Hepatocyte (in vitro differentiated cells): ENCODE results near the gene CDKL5. TPM values are rescaled to one million over a fixed set of nuclear protein-coding genes. Genes with fewer than 3 reads are reported as not detected.

Experiments used
- DNase-seq: peaks from one replicate; pipeline ENCODE4 v3.0.0-alpha.2; 2016; ENCODE audit warnings: low spot score
- H2AFZ ChIP-seq: fragments of 200-600 bp; sonication (generic); 2 replicates; pipeline ENCODE4 v1.6.0; 2016; ENCODE audit warnings: antibody characterized with exemption, mild to moderate bottlenecking
- H3K27ac ChIP-seq: fragments of 200-600 bp; sonication (generic); 2 replicates; pipeline ENCODE4 v1.5.1; 2016; ENCODE audit warnings: mild to moderate bottlenecking
- H3K27me3 ChIP-seq: fragments of 200-600 bp; sonication (generic); 2 replicates; pipeline ENCODE4 v1.6.1; 2016
- H3K36me3 ChIP-seq: fragments of 200-600 bp; sonication (generic); replicated peaks from 2 replicates; pipeline ENCODE4 v1.5.1; 2016; ENCODE audit warnings: low read depth; ENCODE audit not compliant: insufficient read depth
- H3K4me1 ChIP-seq: fragments of 200-600 bp; sonication (generic); 2 replicates; pipeline ENCODE4 v1.5.1; 2016; ENCODE audit warnings: mild to moderate bottlenecking, moderate library complexity; ENCODE audit not compliant: insufficient read depth
- H3K4me2 ChIP-seq: fragments of 200-600 bp; sonication (generic); 2 replicates; pipeline ENCODE4 v1.6.0; 2016
- H3K4me3 ChIP-seq: fragments of 200-600 bp; sonication (generic); 2 replicates; pipeline ENCODE4 v1.5.1; 2016; ENCODE audit warnings: mild to moderate bottlenecking
- H3K79me2 ChIP-seq: fragments of 200-600 bp; sonication (generic); 2 replicates; pipeline ENCODE4 v1.6.0; 2017; ENCODE audit warnings: mild to moderate bottlenecking
- H3K9me2 ChIP-seq: fragments of 200-600 bp; sonication (generic); replicated peaks from 2 replicates; pipeline ENCODE4 v1.6.0; 2017; ENCODE audit warnings: mild to moderate bottlenecking; ENCODE audit not compliant: insufficient read depth
- H3K9me3 ChIP-seq: fragments of 200-600 bp; sonication (generic); 2 replicates; pipeline ENCODE4 v1.5.1; 2016; ENCODE audit warnings: low read depth, mild to moderate bottlenecking
- H4K20me1 ChIP-seq: fragments of 200-600 bp; sonication (generic); 2 replicates; pipeline ENCODE4 v1.6.0; 2016; ENCODE audit warnings: mild to moderate bottlenecking; ENCODE audit not compliant: insufficient read depth, poor library complexity, severe bottlenecking
- EZH2 ChIP-seq: fragments of 200-600 bp; sonication (generic); IDR thresholded peaks from 2 replicates; pipeline ENCODE4 v1.6.1; 2016; ENCODE audit warnings: antibody characterized with exemption, mild to moderate bottlenecking, borderline replicate concordance
- EZH2phosphoT487 ChIP-seq: fragments of 200-600 bp; sonication (generic); IDR thresholded peaks from one replicate; pipeline ENCODE4 v1.6.1; 2018; ENCODE audit warnings: antibody characterized with exemption, mild to moderate bottlenecking, low read depth, moderate library complexity; ENCODE audit not compliant: unreplicated experiment, severe bottlenecking
- WGBS: methylation state at CpG from one replicate; pipeline ENCODE4 v1.1.6; 2016; ENCODE audit warnings: low lambda C conversion rate; ENCODE audit errors: missing lambda C conversion rate; 5-methylcytosine and 5-hydroxymethylcytosine counted together
- polyA plus RNA-seq: library from polyadenylated mRNA; unstranded; fragments of >200 nt; fragmentation: Nextera tagmentation; extraction: Ambion mirVana; gene quantifications from 2 replicates; pipeline ENCODE4 v1.2.1, GENCODE V29; 2016
- total RNA-seq: library from RNA; depleted of rRNA; stranded (reverse); fragments of >200 nt; gene quantifications from 2 replicates; pipeline ENCODE4 v1.2.3, GENCODE V29; 2014
- TF ChIP-seq, protein P1 (sequence below): fragments of 200-600 bp; sonication (generic); IDR thresholded peaks from 2 replicates; pipeline ENCODE4 v1.5.1; 2016; ENCODE audit warnings: antibody characterized with exemption, mild to moderate bottlenecking; ENCODE audit not compliant: poor library complexity

Gene CDKL5
- total and polyA plus RNA-seq, 2 experiments from 2014 or later: 6.5 to 17.7 TPM

DNA sequence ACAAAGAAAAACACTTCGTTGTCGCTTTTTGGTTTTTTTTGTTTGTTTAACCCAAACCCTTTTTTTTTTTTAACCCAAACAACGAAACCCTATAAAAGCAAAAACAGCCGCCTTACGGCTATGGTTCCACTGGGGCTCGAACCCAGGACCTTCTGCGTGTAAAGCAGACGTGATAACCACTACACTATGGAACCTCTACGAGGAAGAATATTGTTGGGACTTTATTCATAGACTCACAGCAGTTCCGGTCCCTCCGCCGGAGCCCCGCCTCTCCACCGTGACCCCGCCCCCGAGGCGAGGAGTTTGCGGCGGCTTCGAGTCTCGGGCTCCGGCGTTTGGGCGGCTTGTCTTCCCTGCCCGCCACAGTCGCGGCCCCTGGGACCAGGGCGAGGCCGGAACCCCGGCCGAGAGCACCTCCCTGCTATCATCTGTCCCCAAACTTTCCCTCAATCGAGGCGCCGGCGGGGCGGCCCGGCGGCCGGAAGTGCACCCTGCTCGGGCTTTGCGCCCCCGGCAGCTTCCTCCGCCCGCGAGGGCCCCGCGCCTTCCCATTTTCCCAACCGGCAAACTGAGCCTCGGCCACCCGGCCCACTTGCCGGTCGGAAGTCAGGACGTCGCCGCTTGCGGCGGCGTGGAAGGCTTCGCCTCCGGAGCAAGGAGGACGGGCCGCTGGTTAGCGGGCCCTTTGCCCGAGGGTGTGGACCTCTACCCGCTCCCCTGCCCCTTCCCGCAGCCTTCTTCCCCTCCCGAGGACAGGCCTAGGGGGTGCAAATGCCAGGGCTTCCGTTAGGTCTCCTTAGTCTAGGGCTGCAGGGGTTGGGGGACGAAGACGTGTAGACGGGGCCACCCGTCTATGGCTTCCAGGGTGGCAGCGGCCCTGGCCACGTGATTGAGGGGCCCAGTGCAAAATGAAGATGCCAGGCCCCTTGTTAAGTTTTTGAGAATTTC lies 249.7 kb downstream of the CDKL5 start:
- Histone ChIP-seq H3K79me2 (no peaks in the 10 kb centered on the region), H3K9me3 (no peaks in the 10 kb centered on the region), H3K4me2 (peak overlapping the region; percentile 78), H2AFZ (peak overlapping the region; percentile 53), H3K27ac (peak overlapping the region; percentile 81), H3K4me3 (peak overlapping the region; percentile 38), H4K20me1 (no peaks in the 10 kb centered on the region), H3K27me3 (no peaks in the 10 kb centered on the region), H3K9me2 (no peaks in the 10 kb centered on the region), H3K4me1 (no peaks in the 10 kb centered on the region), H3K36me3 (no peaks in the 10 kb centered on the region)
- TF ChIP-seq EZH2 (no peak), EZH2phosphoT487 (no peak)
- TF ChIP-seq, protein P1, sequence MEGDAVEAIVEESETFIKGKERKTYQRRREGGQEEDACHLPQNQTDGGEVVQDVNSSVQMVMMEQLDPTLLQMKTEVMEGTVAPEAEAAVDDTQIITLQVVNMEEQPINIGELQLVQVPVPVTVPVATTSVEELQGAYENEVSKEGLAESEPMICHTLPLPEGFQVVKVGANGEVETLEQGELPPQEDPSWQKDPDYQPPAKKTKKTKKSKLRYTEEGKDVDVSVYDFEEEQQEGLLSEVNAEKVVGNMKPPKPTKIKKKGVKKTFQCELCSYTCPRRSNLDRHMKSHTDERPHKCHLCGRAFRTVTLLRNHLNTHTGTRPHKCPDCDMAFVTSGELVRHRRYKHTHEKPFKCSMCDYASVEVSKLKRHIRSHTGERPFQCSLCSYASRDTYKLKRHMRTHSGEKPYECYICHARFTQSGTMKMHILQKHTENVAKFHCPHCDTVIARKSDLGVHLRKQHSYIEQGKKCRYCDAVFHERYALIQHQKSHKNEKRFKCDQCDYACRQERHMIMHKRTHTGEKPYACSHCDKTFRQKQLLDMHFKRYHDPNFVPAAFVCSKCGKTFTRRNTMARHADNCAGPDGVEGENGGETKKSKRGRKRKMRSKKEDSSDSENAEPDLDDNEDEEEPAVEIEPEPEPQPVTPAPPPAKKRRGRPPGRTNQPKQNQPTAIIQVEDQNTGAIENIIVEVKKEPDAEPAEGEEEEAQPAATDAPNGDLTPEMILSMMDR: no peak
- 60% methylated on average over 61 of the region's 74 CpGs for WGBS
- DNase-seq: peak; percentile 86

DNA sequence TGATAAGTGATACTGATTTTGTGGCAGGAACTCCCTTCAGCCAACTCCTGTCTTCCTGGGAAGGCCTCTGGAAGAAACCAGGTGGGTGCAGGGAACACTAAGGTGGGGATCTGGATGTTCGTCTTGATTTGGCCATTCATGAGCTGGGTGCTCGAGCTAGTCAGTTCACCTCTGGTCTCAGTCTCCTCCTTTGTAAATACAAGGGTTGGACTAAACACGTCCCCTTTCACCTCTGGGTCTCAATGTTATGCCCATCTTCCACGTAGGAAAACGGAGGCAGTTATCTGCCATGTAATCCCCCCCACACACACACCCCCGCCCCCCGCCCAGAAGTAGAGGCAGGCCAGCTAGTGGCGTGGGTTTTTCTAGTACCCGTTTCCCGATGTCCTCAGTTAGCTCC lies 250.6 kb downstream of the CDKL5 start:
- Histone ChIP-seq H3K4me2 (no peak overlapping the region), H2AFZ (no peak overlapping the region), H3K4me3 (no peak overlapping the region), H4K20me1 (no peaks in the 10 kb centered on the region), H3K27me3 (no peaks in the 10 kb centered on the region), H3K36me3 (no peaks in the 10 kb centered on the region), H3K27ac (no peak overlapping the region), H3K4me1 (no peaks in the 10 kb centered on the region), H3K9me2 (no peaks in the 10 kb centered on the region), H3K79me2 (no peaks in the 10 kb centered on the region), H3K9me3 (no peaks in the 10 kb centered on the region)
- TF ChIP-seq, protein P1: no peak
- TF ChIP-seq EZH2phosphoT487 (no peak), EZH2 (no peak)
- DNase-seq: no peak
- 76% methylated on average over 10 of the region's 10 CpGs for WGBS

DNA sequence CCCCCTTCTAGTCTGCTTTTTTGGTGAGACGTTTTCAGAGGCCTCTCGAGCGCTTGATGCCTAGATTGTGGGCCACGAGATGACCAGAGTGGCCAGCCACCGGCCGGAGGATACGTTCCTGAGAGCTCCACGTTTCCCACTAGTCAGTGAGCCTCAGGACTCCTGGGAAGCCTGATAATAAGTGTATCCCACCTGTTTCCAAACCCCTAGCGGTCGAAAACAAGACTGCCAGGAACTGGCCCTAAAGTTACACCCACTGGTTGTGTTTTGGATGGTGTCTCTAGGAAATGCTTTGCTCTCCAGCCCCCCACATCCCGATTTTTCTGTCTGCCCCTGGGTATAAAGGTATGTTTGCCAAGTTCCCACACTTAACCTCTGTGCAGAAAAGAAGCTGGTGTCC lies 251.1 kb downstream of the CDKL5 start:
- TF ChIP-seq EZH2phosphoT487: no peak
- TF ChIP-seq, protein P1: peak; percentile 23
- peak; percentile 32 for DNase-seq
- no peak overlapping the region for H3K4me2 ChIP-seq

More for the DNA sequence above, 251.1 kb downstream of the CDKL5 start:
- WGBS: 55% methylated on average over 9 of the region's 11 CpGs
- Histone ChIP-seq H3K36me3 (no peaks in the 10 kb centered on the region), H3K4me3 (no peak overlapping the region), H3K79me2 (no peaks in the 10 kb centered on the region), H3K27me3 (no peaks in the 10 kb centered on the region), H3K9me2 (no peaks in the 10 kb centered on the region), H3K9me3 (no peaks in the 10 kb centered on the region), H2AFZ (no peak overlapping the region), H3K27ac (no peak overlapping the region), H3K4me1 (no peaks in the 10 kb centered on the region), H4K20me1 (no peaks in the 10 kb centered on the region)
